CD8-positive, alpha-beta memory T cell (primary cell): ENCODE data around the gene SIGLEC14. TPM values are rescaled to one million over a fixed set of nuclear protein-coding genes. Genes with fewer than 3 reads are reported as not detected.
"Not testable (repeated sequence)": the region's sequence is repeated elsewhere in the genome, so short reads cannot be mapped to it uniquely, and the experiment has no call there.

Experiments
- CTCF ChIA-PET: fragments of 350-600 bp; sonication (Branson Sonifier 250); formaldehyde crosslinking; loops from one replicate; lab custom pipeline; 2021; ENCODE audit warnings: antibody characterized with exemption; lab: Charles Lee
- POLR2A ChIA-PET: fragments of 350-600 bp; sonication (Branson Sonifier 250); formaldehyde crosslinking; loops from one replicate; lab custom pipeline; 2021; ENCODE audit warnings: antibody characterized with exemption; lab: Charles Lee
- DNase-seq, 5 donors: peaks; one replicate each; pipeline versions ENCODE4 v3.0.0 to v3.0.0-alpha.2; 2020 to 2022; ENCODE audit warnings: mixed read lengths in 1 of 5
- H3K27ac ChIP-seq: one replicate; pipeline ENCODE4 v1.7.0; 2013; ENCODE audit warnings: low read depth, mild to moderate bottlenecking, low read length, moderate library complexity
- H3K27me3 ChIP-seq: 2 replicates; pipeline ENCODE4 v1.7.0; 2013; ENCODE audit warnings: low read length, mild to moderate bottlenecking; ENCODE audit not compliant: insufficient read depth, poor library complexity, severe bottlenecking
- H3K36me3 ChIP-seq: 2 replicates; pipeline ENCODE4 v1.7.0; 2013; ENCODE audit warnings: mild to moderate bottlenecking, low read length, moderate library complexity; ENCODE audit not compliant: insufficient read depth
- H3K4me1 ChIP-seq: 2 replicates; pipeline ENCODE4 v1.7.0; 2013; ENCODE audit warnings: mild to moderate bottlenecking, low read length, moderate library complexity; ENCODE audit not compliant: insufficient read depth
- H3K4me3 ChIP-seq: 2 replicates; pipeline ENCODE4 v1.7.0; 2013; ENCODE audit warnings: mild to moderate bottlenecking, low read length
- H3K9me3 ChIP-seq: 2 replicates; pipeline ENCODE4 v1.7.0; 2013; ENCODE audit warnings: mild to moderate bottlenecking, low read length
- H3K27ac Mint-ChIP-seq, 8 donors: one replicate each; pipeline ENCODE4 v1.8.0; 2020 to 2021; ENCODE audit warnings: mixed read lengths in 8 of 8, mild to moderate bottlenecking in 6 of 8, inconsistent platforms in 3 of 8, moderate library complexity in 3 of 8
- H3K27me3 Mint-ChIP-seq, 2 donors: one replicate each; pipeline ENCODE4 v1.8.0; 2020 to 2021; ENCODE audit warnings: mixed read lengths in 2 of 2, mild to moderate bottlenecking in 1 of 2, moderate library complexity in 1 of 2
- H3K36me3 Mint-ChIP-seq, 3 donors: one replicate each; pipeline ENCODE4 v1.8.0; 2020 to 2021; ENCODE audit warnings: mixed read lengths in 3 of 3, inconsistent platforms in 1 of 3, mild to moderate bottlenecking in 1 of 3
- H3K4me1 Mint-ChIP-seq, 3 donors: one replicate each; pipeline ENCODE4 v1.8.0; 2020 to 2021; ENCODE audit warnings: mixed read lengths in 3 of 3, inconsistent platforms in 1 of 3, mild to moderate bottlenecking in 1 of 3
- H3K4me3 Mint-ChIP-seq, 7 donors: one replicate each; pipeline ENCODE4 v1.8.0; 2020 to 2021; ENCODE audit warnings: mixed read lengths in 7 of 7, mild to moderate bottlenecking in 6 of 7, moderate library complexity in 4 of 7, inconsistent platforms in 2 of 7
- H3K9me3 Mint-ChIP-seq, 5 donors: one replicate each; pipeline ENCODE4 v1.8.0; 2020 to 2022; ENCODE audit warnings: mixed read lengths in 5 of 5, mild to moderate bottlenecking in 3 of 5, moderate library complexity in 2 of 5, inconsistent platforms in 1 of 5
- polyA plus RNA-seq: library from polyadenylated mRNA; unstranded; fragments of 300-500 nt; fragmentation: Illumina TruSeq; gene quantifications from one replicate; pipeline ENCODE4 v1.2.3, GENCODE V29; 2021
- total RNA-seq, 2 experiments: library from RNA; stranded (reverse); gene quantifications; one replicate each; pipeline ENCODE4 v1.2.3, GENCODE V29; 2021

SIGLEC14 gene
- total and polyA plus RNA-seq, 3 experiments from 2014 or later: 0.33 to 0.35 TPM; not detected in 1

DNA sequence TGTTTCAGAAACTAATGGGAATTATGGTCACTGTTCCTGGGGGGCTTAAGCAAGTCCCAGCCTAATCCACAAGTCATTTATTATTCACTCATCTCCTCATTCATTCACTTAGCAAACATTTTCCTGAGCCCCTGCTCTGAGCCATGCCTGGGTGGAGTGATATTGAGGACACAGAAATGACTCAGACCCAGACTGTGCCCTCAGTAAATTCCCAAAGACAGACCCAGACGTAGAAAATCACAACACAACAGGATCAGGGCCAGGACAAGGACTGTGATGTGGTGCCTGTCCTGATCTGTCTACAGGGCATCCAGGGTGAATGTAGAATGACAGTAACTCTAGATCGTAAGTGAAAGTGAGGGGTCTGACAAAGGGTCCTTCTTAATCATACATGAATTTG lies 39.5 kb upstream of the SIGLEC14 start:
- no peaks in the 10 kb centered on the region for H3K9me3 ChIP-seq
- no peaks in the 10 kb centered on the region for H3K36me3 ChIP-seq
- ChIA-PET CTCF (no interaction called here), POLR2A (no interaction called here)
- Mint-ChIP-seq H3K27me3 (peaks cover 33 to 42% of the 10 kb centered on the region in 2 donors), H3K4me1 (peaks cover 6 to 19% (median 9%) of the 10 kb centered on the region in 3 donors), H3K9me3 (peaks cover 4 to 20% (median 6%) of the 10 kb centered on the region in 5 donors), H3K36me3 (peaks cover 0 to 7% (median 0%) of the 10 kb centered on the region in 3 donors), H3K4me3 (no peak overlapping the region), H3K27ac (no peak overlapping the region)
- no peak for DNase-seq
- no peak overlapping the region for H3K27ac ChIP-seq
- peaks cover 2% of the 10 kb centered on the region for H3K4me1 ChIP-seq
- no peak overlapping the region for H3K4me3 ChIP-seq
- peaks cover 5% of the 10 kb centered on the region for H3K27me3 ChIP-seq

- H3K4me1 Mint-ChIP-seq: peaks cover 3 to 8% (median 5%) of the 10 kb centered on the region in 3 donors
- no peak overlapping the region for H3K27ac ChIP-seq
- no peak overlapping the region for H3K4me3 ChIP-seq
- peaks cover 0 to 7% (median 0%) of the 10 kb centered on the region in 3 donors for H3K36me3 Mint-ChIP-seq
- ChIA-PET CTCF (no interaction called here), POLR2A (no interaction called here)
- DNase-seq: no peak
- H3K9me3 ChIP-seq: no peaks in the 10 kb centered on the region
- peaks cover 29 to 46% of the 10 kb centered on the region in 2 donors for H3K27me3 Mint-ChIP-seq
- H3K9me3 Mint-ChIP-seq: peaks cover 5 to 20% (median 7%) of the 10 kb centered on the region in 5 donors
- H3K4me3 Mint-ChIP-seq: peak overlapping the region in 1 of 7 donors; percentile 56
- H3K27me3 ChIP-seq: no peaks in the 10 kb centered on the region
- peaks cover 11% of the 10 kb centered on the region for H3K4me1 ChIP-seq
- no peaks in the 10 kb centered on the region for H3K36me3 ChIP-seq
- H3K27ac Mint-ChIP-seq: no peak overlapping the region
Observed at GRCh38 chr19:51681286-51681941, 34.8 kb upstream of the SIGLEC14 start.

DNA sequence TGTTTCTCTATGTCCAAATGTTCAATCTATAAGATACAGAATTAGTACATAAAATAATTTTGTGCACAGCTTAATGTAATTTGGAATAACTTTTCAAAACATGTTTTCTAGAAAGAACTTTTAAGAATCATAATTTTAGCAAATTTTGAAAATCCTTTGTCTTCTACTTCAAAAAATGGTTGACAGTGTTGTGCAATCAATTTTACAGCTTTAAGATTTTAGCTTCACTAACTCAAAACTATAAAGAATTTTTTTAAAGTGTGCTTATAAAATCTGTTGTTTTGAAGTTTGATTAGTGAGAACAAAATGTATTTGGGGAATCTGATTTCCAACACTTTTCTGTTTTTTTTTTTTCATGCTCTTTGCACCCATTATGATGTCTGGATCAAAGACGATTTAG lies 33.8 kb upstream of the SIGLEC14 start:
- H3K27ac Mint-ChIP-seq: no peak overlapping the region
- H3K4me1 ChIP-seq: peaks cover 11% of the 10 kb centered on the region
- ChIA-PET POLR2A (no interaction called here), CTCF (no interaction called here)
- H3K4me3 ChIP-seq: no peak overlapping the region
- H3K36me3 ChIP-seq: no peaks in the 10 kb centered on the region
- H3K9me3 ChIP-seq: no peaks in the 10 kb centered on the region
- DNase-seq: no peak
- peaks cover 3 to 10% (median 8%) of the 10 kb centered on the region in 3 donors for H3K4me1 Mint-ChIP-seq
- H3K27me3 ChIP-seq: no peaks in the 10 kb centered on the region
- H3K36me3 Mint-ChIP-seq: peaks cover 0 to 7% (median 0%) of the 10 kb centered on the region in 3 donors
- no peak overlapping the region for H3K4me3 Mint-ChIP-seq
- H3K27ac ChIP-seq: no peak overlapping the region
- peaks cover 25 to 42% of the 10 kb centered on the region in 2 donors for H3K27me3 Mint-ChIP-seq
- peaks cover 5 to 16% (median 9%) of the 10 kb centered on the region in 5 donors for H3K9me3 Mint-ChIP-seq

DNA sequence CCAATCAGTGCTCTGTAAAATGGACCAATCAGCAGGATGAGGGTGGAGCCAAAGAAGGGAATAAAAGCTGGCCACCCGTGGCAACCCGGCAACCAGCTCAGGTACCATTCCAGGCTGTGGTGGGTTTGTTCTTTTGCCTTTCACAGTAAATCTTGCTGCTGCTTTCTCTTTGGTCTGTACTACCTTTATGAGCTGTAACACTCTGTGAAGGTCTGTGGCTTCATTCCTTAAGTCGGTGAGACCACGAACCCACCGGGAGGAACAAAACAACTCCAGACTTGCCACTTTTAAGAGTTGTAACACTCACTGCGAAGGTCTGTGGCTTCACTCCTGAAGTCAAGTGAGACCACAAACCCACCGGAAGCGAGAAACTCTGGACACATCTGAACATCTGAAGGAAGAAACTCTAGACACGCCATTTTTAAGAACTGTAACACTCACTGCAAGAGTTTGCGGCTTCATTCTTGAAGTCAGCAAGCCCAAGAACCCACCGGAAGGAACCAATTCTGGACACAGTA lies 30.0 kb upstream of the SIGLEC14 start:
- no peaks in the 10 kb centered on the region for H3K27me3 ChIP-seq
- Mint-ChIP-seq H3K9me3 (peaks cover 0 to 5% (median 3%) of the 10 kb centered on the region in 5 donors), H3K4me1 (peaks cover 3 to 10% (median 8%) of the 10 kb centered on the region in 3 donors), H3K27me3 (peaks cover 20 to 36% of the 10 kb centered on the region in 2 donors), H3K36me3 (no peaks in the 10 kb centered on the region), H3K4me3 (peak overlapping the region in 5 of 7 donors; percentile 6 to 62 (median 39)), H3K27ac (peak overlapping the region in 5 of 8 donors; percentile 9 to 67 (median 23))
- H3K36me3 ChIP-seq: no peaks in the 10 kb centered on the region
- POLR2A ChIA-PET: no interaction called here
- CTCF ChIA-PET: no interaction called here
- peaks cover 11% of the 10 kb centered on the region for H3K4me1 ChIP-seq
- peak in 2 of 5 donors; percentile 10 to 61 for DNase-seq
- no peaks in the 10 kb centered on the region for H3K9me3 ChIP-seq
- H3K4me3 ChIP-seq: no peak overlapping the region
- no peak overlapping the region for H3K27ac ChIP-seq

- POLR2A ChIA-PET: not testable (repeated sequence)
Observed at GRCh38 chr19:51675911-51676565, 29.4 kb upstream of the SIGLEC14 start.

DNA sequence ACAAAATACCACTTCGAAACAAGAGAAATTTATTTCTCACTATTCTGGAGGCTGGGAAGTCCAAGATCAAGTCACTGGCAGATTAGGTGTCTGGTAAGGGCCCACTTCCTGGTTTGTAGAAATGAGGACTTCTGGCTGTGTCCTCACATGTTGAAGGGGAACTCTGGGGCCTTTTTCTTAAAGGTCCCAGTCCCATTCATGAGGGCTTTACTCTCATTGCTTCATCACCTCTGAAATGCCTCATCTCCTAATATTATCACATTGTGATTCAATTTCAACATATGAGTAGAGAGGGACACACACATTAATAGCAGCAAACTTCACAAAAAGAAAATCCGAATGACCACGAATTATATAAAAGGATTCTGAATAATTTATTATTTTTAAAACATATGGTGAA lies 21.6 kb upstream of the SIGLEC14 start:
- Histone ChIP-seq H3K27me3 (no peaks in the 10 kb centered on the region), H3K27ac (no peak overlapping the region), H3K9me3 (no peaks in the 10 kb centered on the region), H3K36me3 (no peaks in the 10 kb centered on the region), H3K4me3 (no peak overlapping the region), H3K4me1 (no peaks in the 10 kb centered on the region)
- peaks cover 20 to 57% of the 10 kb centered on the region in 2 donors for H3K27me3 Mint-ChIP-seq
- DNase-seq: no peak
- no peaks in the 10 kb centered on the region for H3K4me1 Mint-ChIP-seq
- ChIA-PET CTCF (no interaction called here), POLR2A (no interaction called here)
- H3K27ac Mint-ChIP-seq: no peak overlapping the region
- H3K36me3 Mint-ChIP-seq: peaks cover 0 to 4% (median 1%) of the 10 kb centered on the region in 3 donors
- peaks cover 0 to 5% (median 3%) of the 10 kb centered on the region in 5 donors for H3K9me3 Mint-ChIP-seq
- H3K4me3 Mint-ChIP-seq: no peak overlapping the region

More at GRCh38 chr19:51675911-51676565, 29.4 kb upstream of the SIGLEC14 start:
- peaks cover 11% of the 10 kb centered on the region for H3K4me1 ChIP-seq
- Mint-ChIP-seq H3K4me3 (peak overlapping the region in 1 of 7 donors; percentile 62), H3K4me1 (peaks cover 3 to 10% (median 8%) of the 10 kb centered on the region in 3 donors), H3K27me3 (peaks cover 19 to 31% of the 10 kb centered on the region in 2 donors)
- CTCF ChIA-PET, H3K36me3 ChIP-seq, H3K9me3 ChIP-seq, H3K27me3 ChIP-seq, H3K27ac ChIP-seq, H3K9me3 Mint-ChIP-seq, H3K4me3 ChIP-seq, DNase-seq, H3K27ac Mint-ChIP-seq, H3K36me3 Mint-ChIP-seq: not testable (repeated sequence)

GRCh38 chr19:51664997-51665396 lies 18.4 kb upstream of the SIGLEC14 start:
- Mint-ChIP-seq H3K36me3 (peaks cover 0 to 1% (median 1%) of the 10 kb centered on the region in 3 donors), H3K9me3 (peaks cover 0 to 4% (median 2%) of the 10 kb centered on the region in 5 donors), H3K4me1 (no peaks in the 10 kb centered on the region), H3K4me3 (no peak overlapping the region), H3K27ac (no peak overlapping the region), H3K27me3 (peaks cover 31 to 65% of the 10 kb centered on the region in 2 donors)
- DNase-seq: no peak
- POLR2A ChIA-PET: no interaction called here
- H3K4me3 ChIP-seq: no peak overlapping the region
- H3K36me3 ChIP-seq: no peaks in the 10 kb centered on the region
- H3K27ac ChIP-seq: no peak overlapping the region
- H3K9me3 ChIP-seq: no peaks in the 10 kb centered on the region
- CTCF ChIA-PET: no interaction called here
- no peaks in the 10 kb centered on the region for H3K4me1 ChIP-seq
- H3K27me3 ChIP-seq: no peaks in the 10 kb centered on the region

GRCh38 chr19:51664131-51664530 lies 17.5 kb upstream of the SIGLEC14 start:
- Mint-ChIP-seq H3K27me3 (peaks cover 27 to 60% of the 10 kb centered on the region in 2 donors), H3K4me3 (no peak overlapping the region), H3K36me3 (peaks cover 0 to 1% (median 0%) of the 10 kb centered on the region in 3 donors), H3K27ac (no peak overlapping the region), H3K4me1 (no peaks in the 10 kb centered on the region), H3K9me3 (peaks cover 0 to 4% (median 2%) of the 10 kb centered on the region in 5 donors)
- H3K27me3 ChIP-seq: no peaks in the 10 kb centered on the region
- no peaks in the 10 kb centered on the region for H3K9me3 ChIP-seq
- H3K27ac ChIP-seq: no peak overlapping the region
- no peak for DNase-seq
- ChIA-PET CTCF (no interaction called here), POLR2A (no interaction called here)
- no peaks in the 10 kb centered on the region for H3K36me3 ChIP-seq
- no peak overlapping the region for H3K4me3 ChIP-seq
- no peaks in the 10 kb centered on the region for H3K4me1 ChIP-seq
